Measurements from ENCODE around the gene WDR5.

WDR5 gene

GRCh38 chr9:134187110-134187531 lies 51.2 kb downstream of the WDR5 start:
- no peak overlapping the region for H3K4me3 ChIP-seq (ENCODE audit: low read depth in 1 of 2, low read length in 2 of 2)
- H3K4me1 ChIP-seq (ENCODE audit: insufficient read depth, low read length), result peaks cover 18% of the 10 kb centered on the region
- no peak overlapping the region for H3K27ac ChIP-seq (ENCODE audit: low read depth, low read length)
- no peak overlapping the region for H3K9ac ChIP-seq (ENCODE audit: low read length)
- H3K9me3 ChIP-seq (ENCODE audit: low read length), result no peaks in the 10 kb centered on the region
- H3K36me3 ChIP-seq (ENCODE audit: insufficient read depth, low read length), result no peaks in the 10 kb centered on the region
- peaks cover 0 to 6% of the 10 kb centered on the region in 2 donors for H3K27me3 ChIP-seq (ENCODE audit: control insufficient read depth in 1 of 2, insufficient read depth in 2 of 2, low read length in 2 of 2)

DNA sequence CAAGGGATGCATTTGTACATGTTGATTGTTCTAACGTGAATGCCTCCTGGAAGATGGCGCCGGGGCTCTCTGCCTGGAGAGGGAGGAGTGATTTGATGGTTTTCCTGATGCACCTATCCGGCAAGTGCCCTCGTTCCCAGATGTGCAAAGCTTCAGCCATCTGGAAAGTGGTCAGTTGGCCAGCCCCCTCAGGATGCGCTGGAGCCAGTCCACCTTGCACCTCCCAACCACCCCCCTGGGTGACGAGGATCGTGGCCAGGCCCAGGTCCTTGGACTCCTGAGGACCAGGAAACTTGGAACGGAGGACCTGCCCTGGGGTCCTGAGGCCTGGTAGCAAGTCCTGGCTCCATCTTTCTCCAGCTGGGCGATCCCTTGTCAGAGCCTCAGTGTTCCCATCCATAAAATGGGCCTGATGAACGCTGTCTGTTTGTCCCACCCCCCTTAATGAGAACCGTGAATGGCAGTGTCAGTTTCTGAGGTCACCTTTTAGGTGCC lies 52.1 kb downstream of the WDR5 start:
- Histone ChIP-seq H3K9me3 (ENCODE audit: low read length) (no peaks in the 10 kb centered on the region), H3K36me3 (ENCODE audit: insufficient read depth, low read length) (no peaks in the 10 kb centered on the region), H3K4me3 (ENCODE audit: low read depth in 1 of 2, low read length in 2 of 2) (no peak overlapping the region), H3K9ac (ENCODE audit: low read length) (no peak overlapping the region), H3K4me1 (ENCODE audit: insufficient read depth, low read length) (peaks cover 18% of the 10 kb centered on the region), H3K27me3 (ENCODE audit: control insufficient read depth in 1 of 2, insufficient read depth in 2 of 2, low read length in 2 of 2) (peaks cover 0 to 6% of the 10 kb centered on the region in 2 donors), H3K27ac (ENCODE audit: low read depth, low read length) (no peak overlapping the region)

DNA sequence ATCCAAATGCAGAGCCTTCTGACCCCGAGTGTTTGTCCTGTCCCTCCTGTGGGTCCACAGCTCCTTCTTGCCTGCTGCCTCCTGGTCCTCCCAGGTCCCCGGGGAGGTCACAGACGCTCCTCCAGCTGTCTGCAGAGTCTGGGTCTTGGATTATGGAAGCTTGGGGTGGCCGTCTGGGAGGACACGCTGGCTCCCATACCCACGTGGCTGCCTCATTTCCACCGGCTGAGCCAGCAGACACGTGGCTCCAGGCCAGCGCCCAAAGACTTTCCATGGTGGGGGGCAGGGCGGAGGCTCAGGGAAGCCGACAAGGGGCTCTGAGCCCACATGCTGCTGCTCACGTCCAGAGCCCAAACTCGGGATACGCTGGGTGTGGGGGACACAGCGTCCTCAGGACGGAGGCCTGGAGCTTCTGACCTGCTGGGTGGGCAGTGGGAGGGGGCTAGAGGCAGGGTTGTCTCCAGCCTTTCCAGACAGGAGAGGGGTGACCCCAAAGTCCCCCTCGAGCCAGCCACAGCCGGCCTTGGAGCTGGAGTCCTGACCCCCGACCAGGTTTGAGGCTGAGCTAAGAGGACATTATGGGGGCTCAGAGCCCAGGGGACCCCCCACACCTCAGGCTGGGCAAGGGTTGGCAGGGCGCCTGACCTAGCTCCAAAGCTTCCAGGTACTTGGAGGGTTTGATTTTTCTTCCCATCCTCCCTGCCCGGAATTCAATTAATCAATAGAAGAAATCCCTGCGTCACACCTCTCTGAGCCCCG lies 52.7 kb downstream of the WDR5 start:
- H3K4me1 ChIP-seq (ENCODE audit: insufficient read depth, low read length), result peaks cover 18% of the 10 kb centered on the region
- peak overlapping the region; percentile 27 to 41 for H3K4me3 ChIP-seq (ENCODE audit: low read depth in 1 of 2, low read length in 2 of 2)

DNA sequence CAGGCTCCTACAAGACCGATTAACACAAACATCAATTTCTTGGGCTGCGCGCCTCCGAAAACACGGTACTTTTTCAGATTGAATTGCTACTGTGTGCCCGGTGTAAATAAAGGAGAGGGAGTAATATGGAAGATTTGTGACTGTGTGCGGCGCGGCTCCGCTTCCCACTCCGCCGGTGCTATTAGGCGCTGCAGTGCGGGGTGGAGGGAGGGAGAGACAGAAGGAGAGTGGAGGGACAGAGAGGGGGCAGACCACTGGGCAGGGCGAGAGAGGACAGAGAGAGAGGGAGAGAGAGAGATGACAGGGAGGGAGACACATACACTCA lies 53.2 kb downstream of the WDR5 start:
- Histone ChIP-seq H3K9ac (ENCODE audit: low read length) (no peak overlapping the region), H3K4me3 (ENCODE audit: low read depth in 1 of 2, low read length in 2 of 2) (peak overlapping the region; percentile 27 to 41), H3K27me3 (ENCODE audit: control insufficient read depth in 1 of 2, insufficient read depth in 2 of 2, low read length in 2 of 2) (peaks cover 0 to 6% of the 10 kb centered on the region in 2 donors), H3K36me3 (ENCODE audit: insufficient read depth, low read length) (no peaks in the 10 kb centered on the region), H3K9me3 (ENCODE audit: low read length) (no peaks in the 10 kb centered on the region), H3K27ac (ENCODE audit: low read depth, low read length) (no peak overlapping the region), H3K4me1 (ENCODE audit: insufficient read depth, low read length) (peaks cover 18% of the 10 kb centered on the region)

More for the DNA sequence above, 52.7 kb downstream of the WDR5 start:
- no peaks in the 10 kb centered on the region for H3K36me3 ChIP-seq (ENCODE audit: insufficient read depth, low read length)
- no peak overlapping the region for H3K9ac ChIP-seq (ENCODE audit: low read length)
- H3K9me3 ChIP-seq (ENCODE audit: low read length), result no peaks in the 10 kb centered on the region
- no peak overlapping the region for H3K27ac ChIP-seq (ENCODE audit: low read depth, low read length)
- H3K27me3 ChIP-seq (ENCODE audit: control insufficient read depth in 1 of 2, insufficient read depth in 2 of 2, low read length in 2 of 2), result peaks cover 0 to 6% of the 10 kb centered on the region in 2 donors

GRCh38 chr9:134189470-134190231 lies 53.8 kb downstream of the WDR5 start:
- Histone ChIP-seq H3K36me3 (ENCODE audit: insufficient read depth, low read length) (no peaks in the 10 kb centered on the region), H3K27me3 (ENCODE audit: control insufficient read depth in 1 of 2, insufficient read depth in 2 of 2, low read length in 2 of 2) (peaks cover 0 to 6% of the 10 kb centered on the region in 2 donors), H3K4me3 (ENCODE audit: low read depth in 1 of 2, low read length in 2 of 2) (no peak overlapping the region), H3K9me3 (ENCODE audit: low read length) (no peaks in the 10 kb centered on the region), H3K4me1 (ENCODE audit: insufficient read depth, low read length) (peaks cover 18% of the 10 kb centered on the region), H3K9ac (ENCODE audit: low read length) (no peak overlapping the region), H3K27ac (ENCODE audit: low read depth, low read length) (no peak overlapping the region)

DNA sequence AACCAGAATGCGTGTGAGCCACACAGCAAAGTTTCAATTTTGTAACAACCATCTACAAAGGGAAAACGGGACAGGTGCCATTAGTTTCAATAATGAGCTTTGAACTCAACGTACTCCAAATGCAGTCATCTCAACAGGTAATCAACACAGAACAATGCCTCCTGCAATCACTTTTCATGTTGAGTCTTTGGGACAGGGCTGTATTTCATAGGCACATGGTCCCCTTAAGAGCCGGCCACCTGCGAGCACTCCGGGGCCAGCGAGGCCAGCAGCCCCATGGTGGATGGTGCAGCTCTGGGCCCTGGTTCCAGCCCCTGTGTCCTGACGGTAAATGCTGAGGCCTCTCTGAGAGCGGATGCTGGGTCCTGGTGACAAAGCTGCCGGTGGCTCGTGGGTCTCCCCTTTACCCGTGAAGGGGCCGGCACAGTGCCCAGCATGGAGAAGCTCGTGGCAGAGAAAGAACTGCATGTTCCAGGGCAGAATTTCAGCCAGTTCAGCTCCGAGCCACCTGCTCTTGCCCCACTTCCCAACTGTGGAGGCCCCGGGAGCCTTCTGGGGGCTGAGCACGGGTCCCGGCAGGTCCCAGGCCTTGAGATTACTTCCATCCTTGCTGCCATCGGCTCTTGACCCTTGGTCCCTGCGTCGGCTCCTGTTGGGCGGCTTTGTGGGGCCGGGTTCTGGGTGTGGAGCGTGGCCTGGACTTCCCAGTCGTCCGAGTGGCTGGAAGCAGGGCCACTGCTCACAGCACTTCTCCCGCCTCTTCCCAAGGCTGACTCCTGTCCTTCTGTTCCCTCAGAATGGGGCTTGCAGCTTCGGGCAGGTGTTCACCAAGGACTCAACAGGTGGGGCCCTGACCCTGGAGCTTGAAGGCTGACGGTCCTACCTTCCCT lies 54.6 kb downstream of the WDR5 start:
- Histone ChIP-seq H3K36me3 (ENCODE audit: insufficient read depth, low read length) (no peaks in the 10 kb centered on the region), H3K4me3 (ENCODE audit: low read depth in 1 of 2, low read length in 2 of 2) (no peak overlapping the region), H3K9ac (ENCODE audit: low read length) (no peak overlapping the region), H3K9me3 (ENCODE audit: low read length) (no peaks in the 10 kb centered on the region), H3K27me3 (ENCODE audit: control insufficient read depth in 1 of 2, insufficient read depth in 2 of 2, low read length in 2 of 2) (peaks cover 0 to 6% of the 10 kb centered on the region in 2 donors), H3K4me1 (ENCODE audit: insufficient read depth, low read length) (peaks cover 18% of the 10 kb centered on the region), H3K27ac (ENCODE audit: low read depth, low read length) (no peak overlapping the region)

GRCh38 chr9:134191455-134192209 lies 55.8 kb downstream of the WDR5 start:
- Histone ChIP-seq H3K4me1 (ENCODE audit: insufficient read depth, low read length) (peaks cover 18% of the 10 kb centered on the region), H3K9ac (ENCODE audit: low read length) (no peak overlapping the region), H3K4me3 (ENCODE audit: low read depth in 1 of 2, low read length in 2 of 2) (no peak overlapping the region), H3K36me3 (ENCODE audit: insufficient read depth, low read length) (no peaks in the 10 kb centered on the region), H3K27me3 (ENCODE audit: control insufficient read depth in 1 of 2, insufficient read depth in 2 of 2, low read length in 2 of 2) (peaks cover 0 to 6% of the 10 kb centered on the region in 2 donors), H3K9me3 (ENCODE audit: low read length) (no peaks in the 10 kb centered on the region), H3K27ac (ENCODE audit: low read depth, low read length) (no peak overlapping the region)

- Histone ChIP-seq H3K27ac (ENCODE audit: low read depth, low read length) (no peak overlapping the region), H3K36me3 (ENCODE audit: insufficient read depth, low read length) (no peaks in the 10 kb centered on the region), H3K27me3 (ENCODE audit: control insufficient read depth in 1 of 2, insufficient read depth in 2 of 2, low read length in 2 of 2) (peaks cover 0 to 6% of the 10 kb centered on the region in 2 donors), H3K4me1 (ENCODE audit: insufficient read depth, low read length) (peaks cover 18% of the 10 kb centered on the region), H3K9me3 (ENCODE audit: low read length) (no peaks in the 10 kb centered on the region), H3K9ac (ENCODE audit: low read length) (no peak overlapping the region), H3K4me3 (ENCODE audit: low read depth in 1 of 2, low read length in 2 of 2) (no peak overlapping the region)
Observed at GRCh38 chr9:134192311-134192950, 56.5 kb downstream of the WDR5 start.

DNA sequence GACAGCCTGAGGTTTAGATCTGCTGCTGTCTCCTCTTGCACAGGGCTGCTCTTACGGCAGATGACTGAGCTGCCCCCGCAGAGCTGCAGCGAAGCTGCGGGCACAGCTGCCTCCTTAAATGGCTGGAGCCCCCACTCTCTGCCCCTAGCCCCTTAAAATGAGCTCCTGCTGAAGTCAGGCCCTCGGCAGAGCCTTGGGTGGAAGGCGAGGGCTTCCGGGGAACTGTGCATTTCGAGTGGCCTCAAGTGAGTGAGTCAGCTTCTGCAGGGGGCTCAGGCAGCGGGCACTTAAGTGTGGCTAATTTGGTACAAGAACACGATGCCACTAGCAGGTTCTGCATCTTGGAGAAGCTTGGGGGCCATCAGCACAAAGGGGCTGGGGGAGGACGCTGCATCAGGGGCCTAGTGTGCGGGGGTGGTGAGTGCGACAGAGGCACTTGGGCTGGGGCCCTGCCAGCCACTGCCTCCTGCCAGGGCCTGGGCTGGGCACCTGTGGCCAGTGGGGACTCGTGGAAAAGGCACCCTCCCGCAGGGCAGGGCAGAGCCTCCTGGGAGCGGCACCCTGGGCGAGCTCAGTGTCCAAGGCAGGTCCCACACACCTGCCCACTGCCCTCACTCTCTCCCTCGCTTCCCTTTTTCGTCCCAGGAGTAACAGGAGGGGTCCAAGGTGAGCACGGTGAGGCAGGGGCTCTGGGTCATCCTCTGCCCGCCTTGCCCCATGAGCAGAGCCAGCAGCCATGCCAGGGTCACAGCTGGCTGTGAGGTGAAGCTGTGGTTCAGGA lies 57.3 kb downstream of the WDR5 start:
- H3K9me3 ChIP-seq (ENCODE audit: low read length), result no peaks in the 10 kb centered on the region
- no peak overlapping the region for H3K4me3 ChIP-seq (ENCODE audit: low read depth in 1 of 2, low read length in 2 of 2)
- peaks cover 0 to 3% of the 10 kb centered on the region in 2 donors for H3K27me3 ChIP-seq (ENCODE audit: control insufficient read depth in 1 of 2, insufficient read depth in 2 of 2, low read length in 2 of 2)
- no peak overlapping the region for H3K9ac ChIP-seq (ENCODE audit: low read length)
- no peaks in the 10 kb centered on the region for H3K36me3 ChIP-seq (ENCODE audit: insufficient read depth, low read length)
- peaks cover 11% of the 10 kb centered on the region for H3K4me1 ChIP-seq (ENCODE audit: insufficient read depth, low read length)
- H3K27ac ChIP-seq (ENCODE audit: low read depth, low read length), result no peak overlapping the region
